ENCODE results near the gene ZBTB26. TPM values are rescaled to one million over a fixed set of nuclear protein-coding genes. Genes with fewer than 3 reads are reported as not detected.

Gene ZBTB26
- 3.1 and 3.2 TPM in 2 replicates for total RNA-seq (2014; rRNA removed; shearing (Covaris generic))

- Histone ChIP-seq H3K36me3 (peaks cover 6% of the 10 kb centered on the region), H3K27ac (peak within 1 kb of the TSS; percentile 49), H3K27me3 (replicated peaks) (no peaks in the 10 kb centered on the region), H3K4me1 (replicated peaks) (peaks cover 12% of the 10 kb centered on the region), H3K9me3 (replicated peaks) (no peaks in the 10 kb centered on the region), H3K4me3 (peak within 1 kb of the TSS; percentile 73)
- peak; percentile 93 for DNase-seq (ENCODE audit: low read depth in 1 of 2, low spot score in 2 of 2)
Measured at GRCh38 chr9:122931226-122932121, at the start of gene ZBTB26. Gene ZBTB26 (minus strand): TSS chr9:122931512. CDS start chr9:122919934, 11,578 bp downstream.

- Histone ChIP-seq H3K27ac (no peak overlapping the region), H3K9me3 (replicated peaks) (no peaks in the 10 kb centered on the region), H3K27me3 (replicated peaks) (no peaks in the 10 kb centered on the region), H3K36me3 (no peaks in the 10 kb centered on the region; the same call in none of the 2 replicates), H3K4me3 (no peak overlapping the region), H3K4me1 (replicated peaks) (peaks cover 7% of the 10 kb centered on the region)
- no peak for DNase-seq (ENCODE audit: low read depth in 1 of 2, low spot score in 2 of 2)
Measured at GRCh38 chr9:122978601-122979000, 47.3 kb upstream of the ZBTB26 start.

- Histone ChIP-seq H3K36me3 (peaks cover 4% of the 10 kb centered on the region), H3K9me3 (replicated peaks) (no peaks in the 10 kb centered on the region), H3K4me3 (no peak overlapping the region), H3K27me3 (replicated peaks) (no peaks in the 10 kb centered on the region), H3K27ac (no peak overlapping the region), H3K4me1 (replicated peaks) (peaks cover 7% of the 10 kb centered on the region)
- no peak for DNase-seq (ENCODE audit: low read depth in 1 of 2, low spot score in 2 of 2)
Measured at GRCh38 chr9:122975196-122975595, 43.9 kb upstream of the ZBTB26 start.

- H3K27me3 ChIP-seq (replicated peaks) = no peaks in the 10 kb centered on the region
- H3K4me1 ChIP-seq (replicated peaks) = no peaks in the 10 kb centered on the region
- H3K9me3 ChIP-seq (replicated peaks) = no peaks in the 10 kb centered on the region
- H3K27ac ChIP-seq = no peak overlapping the region
- peaks cover 17% of the 10 kb centered on the region for H3K36me3 ChIP-seq
- no peak for DNase-seq (ENCODE audit: low read depth in 1 of 2, low spot score in 2 of 2)
- H3K4me3 ChIP-seq = no peak overlapping the region
Measured at GRCh38 chr9:122961139-122961538, 29.8 kb upstream of the ZBTB26 start.

- no peak for DNase-seq (ENCODE audit: low read depth in 1 of 2, low spot score in 2 of 2)
- Histone ChIP-seq H3K27me3 (replicated peaks) (no peaks in the 10 kb centered on the region), H3K9me3 (replicated peaks) (no peaks in the 10 kb centered on the region), H3K27ac (no peak overlapping the region), H3K4me3 (no peak overlapping the region), H3K36me3 (peaks cover 9% of the 10 kb centered on the region), H3K4me1 (replicated peaks) (peaks cover 15% of the 10 kb centered on the region)
Measured at GRCh38 chr9:122955961-122956360, 24.6 kb upstream of the ZBTB26 start.

- H3K4me3 ChIP-seq = no peak overlapping the region
- peak overlapping the region; percentile 3; the same call in 1 of the 2 replicates for H3K27ac ChIP-seq
- H3K36me3 ChIP-seq = no peaks in the 10 kb centered on the region; the same call in 1 of the 2 replicates
- H3K4me1 ChIP-seq (replicated peaks) = peaks cover 15% of the 10 kb centered on the region
- DNase-seq (ENCODE audit: low read depth in 1 of 2, low spot score in 2 of 2) = peak in 1 of 2 experiments; percentile 54
- no peaks in the 10 kb centered on the region for H3K9me3 ChIP-seq (replicated peaks)
- no peaks in the 10 kb centered on the region for H3K27me3 ChIP-seq (replicated peaks)
Measured at GRCh38 chr9:122954253-122954691, 23.0 kb upstream of the ZBTB26 start.

GRCh38 chr9:122951056-122951455 lies 19.7 kb upstream of the ZBTB26 start:
- no peak overlapping the region for H3K27ac ChIP-seq
- no peaks in the 10 kb centered on the region for H3K9me3 ChIP-seq (replicated peaks)
- H3K4me1 ChIP-seq (replicated peaks) = peaks cover 23% of the 10 kb centered on the region
- no peak for DNase-seq (ENCODE audit: low read depth in 1 of 2, low spot score in 2 of 2)
- no peaks in the 10 kb centered on the region for H3K27me3 ChIP-seq (replicated peaks)
- H3K36me3 ChIP-seq = no peaks in the 10 kb centered on the region
- no peak overlapping the region for H3K4me3 ChIP-seq

- Histone ChIP-seq H3K36me3 (no peaks in the 10 kb centered on the region), H3K4me3 (no peak overlapping the region), H3K27me3 (replicated peaks) (no peaks in the 10 kb centered on the region), H3K27ac (no peak overlapping the region), H3K4me1 (replicated peaks) (peaks cover 23% of the 10 kb centered on the region), H3K9me3 (replicated peaks) (no peaks in the 10 kb centered on the region)
- DNase-seq (ENCODE audit: low read depth in 1 of 2, low spot score in 2 of 2) = no peak
Measured at GRCh38 chr9:122950263-122950662, 19.0 kb upstream of the ZBTB26 start.

- Histone ChIP-seq H3K27ac (no peak overlapping the region), H3K27me3 (replicated peaks) (no peaks in the 10 kb centered on the region), H3K4me3 (no peak overlapping the region), H3K36me3 (no peaks in the 10 kb centered on the region), H3K9me3 (replicated peaks) (no peaks in the 10 kb centered on the region), H3K4me1 (replicated peaks) (peaks cover 23% of the 10 kb centered on the region)
- no peak for DNase-seq (ENCODE audit: low read depth in 1 of 2, low spot score in 2 of 2)
Measured at GRCh38 chr9:122949696-122950095, 18.4 kb upstream of the ZBTB26 start.

- no peaks in the 10 kb centered on the region for H3K36me3 ChIP-seq
- no peaks in the 10 kb centered on the region for H3K9me3 ChIP-seq (replicated peaks)
- peaks cover 11% of the 10 kb centered on the region for H3K4me1 ChIP-seq (replicated peaks)
- no peaks in the 10 kb centered on the region for H3K27me3 ChIP-seq (replicated peaks)
- 0 out of 2 replicates have a peak overlapping the region, but pooled peaks have one; percentile 5 for H3K27ac ChIP-seq
- no peak overlapping the region for H3K4me3 ChIP-seq
- DNase-seq (ENCODE audit: low read depth in 1 of 2, low spot score in 2 of 2) = no peak
Measured at GRCh38 chr9:122948313-122948712, 17.0 kb upstream of the ZBTB26 start.

GRCh38 chr9:122946461-122947005 lies 15.2 kb upstream of the ZBTB26 start:
- Histone ChIP-seq H3K36me3 (no peaks in the 10 kb centered on the region), H3K27ac (no peak overlapping the region), H3K27me3 (replicated peaks) (no peaks in the 10 kb centered on the region), H3K4me3 (no peak overlapping the region), H3K4me1 (replicated peaks) (peaks cover 19% of the 10 kb centered on the region), H3K9me3 (replicated peaks) (no peaks in the 10 kb centered on the region)
- DNase-seq (ENCODE audit: low read depth in 1 of 2, low spot score in 2 of 2) = no peak

- Histone ChIP-seq H3K9me3 (replicated peaks) (no peaks in the 10 kb centered on the region), H3K36me3 (peaks cover 1% of the 10 kb centered on the region; the same call in 1 of the 2 replicates), H3K4me3 (no peak overlapping the region), H3K27me3 (replicated peaks) (no peaks in the 10 kb centered on the region), H3K4me1 (replicated peaks) (peaks cover 23% of the 10 kb centered on the region), H3K27ac (no peak overlapping the region)
- DNase-seq (ENCODE audit: low read depth in 1 of 2, low spot score in 2 of 2) = no peak
Measured at GRCh38 chr9:122944960-122945888, 13.9 kb upstream of the ZBTB26 start.

GRCh38 chr9:122941582-122942234 lies 10.4 kb upstream of the ZBTB26 start:
- Histone ChIP-seq H3K4me1 (replicated peaks) (peaks cover 17% of the 10 kb centered on the region), H3K27me3 (replicated peaks) (no peaks in the 10 kb centered on the region), H3K9me3 (replicated peaks) (no peaks in the 10 kb centered on the region), H3K27ac (no peak overlapping the region), H3K4me3 (peak overlapping the region; percentile 75), H3K36me3 (peaks cover 28% of the 10 kb centered on the region)
- no peak for DNase-seq (ENCODE audit: low read depth in 1 of 2, low spot score in 2 of 2)
